OCI-LY7 (cell line): ENCODE measurements around the gene COL5A1.

ENCODE experiments used
- CTCF ChIP-seq: fragments of 200-600 bp; sonication (generic); conservative IDR thresholded peaks from 2 replicates; pipeline ENCODE4 v1.5.1; 2014; ENCODE audit warnings: mild to moderate bottlenecking, antibody characterized with exemption, low read length, moderate library complexity, mixed read lengths
- EZH2phosphoT487 ChIP-seq: fragments of 200-600 bp; sonication (generic); IDR thresholded peaks from 2 replicates; pipeline ENCODE4 v1.6.1; 2018; ENCODE audit warnings: low read depth, borderline replicate concordance, mild to moderate bottlenecking, mixed run types, antibody characterized with exemption, low read length, moderate library complexity, mixed read lengths

DNA sequence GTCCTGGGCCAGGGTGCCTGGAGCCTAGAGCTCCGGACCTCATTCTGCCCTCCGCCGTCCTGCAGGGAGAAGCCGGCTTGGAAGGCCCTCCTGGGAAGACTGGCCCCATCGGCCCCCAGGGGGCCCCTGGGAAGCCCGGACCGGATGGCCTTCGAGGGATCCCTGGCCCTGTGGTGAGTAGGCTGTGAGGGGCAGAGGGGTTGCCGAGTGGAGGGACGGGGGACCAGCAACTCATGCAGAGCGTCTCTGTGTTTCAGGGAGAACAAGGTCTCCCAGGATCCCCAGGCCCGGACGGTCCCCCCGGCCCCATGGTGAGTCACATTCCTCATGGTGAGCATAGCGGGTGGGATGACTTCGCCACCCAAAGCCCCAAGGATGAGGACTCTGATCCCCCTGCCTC lies 177.0 kb downstream of the COL5A1 start:
- TF ChIP-seq CTCF (no peak), EZH2phosphoT487 (no peak)
